ENCODE results near the gene CLEC2D.
"Not testable (repeated sequence)": the region's sequence is repeated elsewhere in the genome, so short reads cannot be mapped to it uniquely, and the experiment has no call there.

CLEC2D gene

DNA sequence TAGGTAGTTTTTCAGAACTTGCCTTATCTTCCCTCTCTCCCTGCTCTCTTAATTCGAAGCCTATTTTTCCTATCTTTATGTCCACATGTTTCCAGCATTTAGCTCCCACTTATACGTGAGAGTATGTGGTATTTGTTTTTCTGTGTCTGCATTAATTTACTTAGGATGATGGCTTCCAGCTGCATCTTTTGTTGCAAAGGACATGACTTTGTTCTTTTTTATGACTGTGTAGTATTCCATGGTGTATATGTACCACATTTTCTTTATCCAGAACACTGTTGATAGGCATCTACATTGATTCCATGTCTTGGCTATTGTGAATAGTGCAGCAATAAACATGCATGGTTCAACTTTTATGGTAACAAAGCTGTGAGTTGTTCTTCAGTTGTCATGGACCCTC, 7.8 kb upstream of the CLEC2D start:
- no peak overlapping the region for H3K4me3 ChIP-seq (ENCODE audit: low read depth, low read length)
- DNase-seq (ENCODE audit: low read depth): no peak
- TF ChIP-seq, protein P1, sequence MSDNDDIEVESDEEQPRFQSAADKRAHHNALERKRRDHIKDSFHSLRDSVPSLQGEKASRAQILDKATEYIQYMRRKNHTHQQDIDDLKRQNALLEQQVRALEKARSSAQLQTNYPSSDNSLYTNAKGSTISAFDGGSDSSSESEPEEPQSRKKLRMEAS (IDR thresholded peaks at IDR 0.05; ENCODE audit: low read depth, low read length): no peak
- TF ChIP-seq MYC (IDR thresholded peaks at IDR 0.05; ENCODE audit: low read depth, low read length) (no peak), POLR2A (IDR thresholded peaks at IDR 0.05; ENCODE audit: extremely low read depth, insufficient read length) (no peak)
- TF ChIP-seq, protein P2, sequence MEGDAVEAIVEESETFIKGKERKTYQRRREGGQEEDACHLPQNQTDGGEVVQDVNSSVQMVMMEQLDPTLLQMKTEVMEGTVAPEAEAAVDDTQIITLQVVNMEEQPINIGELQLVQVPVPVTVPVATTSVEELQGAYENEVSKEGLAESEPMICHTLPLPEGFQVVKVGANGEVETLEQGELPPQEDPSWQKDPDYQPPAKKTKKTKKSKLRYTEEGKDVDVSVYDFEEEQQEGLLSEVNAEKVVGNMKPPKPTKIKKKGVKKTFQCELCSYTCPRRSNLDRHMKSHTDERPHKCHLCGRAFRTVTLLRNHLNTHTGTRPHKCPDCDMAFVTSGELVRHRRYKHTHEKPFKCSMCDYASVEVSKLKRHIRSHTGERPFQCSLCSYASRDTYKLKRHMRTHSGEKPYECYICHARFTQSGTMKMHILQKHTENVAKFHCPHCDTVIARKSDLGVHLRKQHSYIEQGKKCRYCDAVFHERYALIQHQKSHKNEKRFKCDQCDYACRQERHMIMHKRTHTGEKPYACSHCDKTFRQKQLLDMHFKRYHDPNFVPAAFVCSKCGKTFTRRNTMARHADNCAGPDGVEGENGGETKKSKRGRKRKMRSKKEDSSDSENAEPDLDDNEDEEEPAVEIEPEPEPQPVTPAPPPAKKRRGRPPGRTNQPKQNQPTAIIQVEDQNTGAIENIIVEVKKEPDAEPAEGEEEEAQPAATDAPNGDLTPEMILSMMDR (IDR thresholded peaks at IDR 0.05; ENCODE audit: low read depth, low read length): no peak

DNA sequence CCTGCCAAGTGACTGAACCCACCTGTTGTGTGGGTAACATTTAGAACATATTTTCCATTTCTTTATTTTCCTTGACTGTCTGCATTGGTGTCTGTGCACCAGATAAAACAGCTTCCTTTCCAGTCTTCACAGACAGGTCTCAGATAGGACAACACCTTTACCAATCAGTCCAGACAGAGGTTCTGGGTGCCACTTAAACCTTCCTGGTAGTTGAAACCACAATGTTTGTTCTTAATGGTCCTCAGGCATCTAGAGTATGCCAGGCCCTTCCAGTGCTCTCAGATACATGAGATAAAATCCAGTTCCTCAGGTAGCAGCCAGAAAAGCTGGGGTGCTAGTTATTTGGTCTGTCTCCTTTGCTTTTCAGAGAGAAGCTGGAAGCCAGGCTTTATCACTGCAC, 7.0 kb upstream of the CLEC2D start:
- TF ChIP-seq POLR2A (IDR thresholded peaks at IDR 0.05; ENCODE audit: extremely low read depth, insufficient read length): no peak
- TF ChIP-seq MYC (IDR thresholded peaks at IDR 0.05; ENCODE audit: low read depth, low read length): no peak
- TF ChIP-seq, protein P1 (IDR thresholded peaks at IDR 0.05; ENCODE audit: low read depth, low read length): no peak
- TF ChIP-seq, protein P2 (IDR thresholded peaks at IDR 0.05; ENCODE audit: low read depth, low read length): no peak
- no peak for DNase-seq (ENCODE audit: low read depth)
- no peak overlapping the region for H3K4me3 ChIP-seq (ENCODE audit: low read depth, low read length)

DNA sequence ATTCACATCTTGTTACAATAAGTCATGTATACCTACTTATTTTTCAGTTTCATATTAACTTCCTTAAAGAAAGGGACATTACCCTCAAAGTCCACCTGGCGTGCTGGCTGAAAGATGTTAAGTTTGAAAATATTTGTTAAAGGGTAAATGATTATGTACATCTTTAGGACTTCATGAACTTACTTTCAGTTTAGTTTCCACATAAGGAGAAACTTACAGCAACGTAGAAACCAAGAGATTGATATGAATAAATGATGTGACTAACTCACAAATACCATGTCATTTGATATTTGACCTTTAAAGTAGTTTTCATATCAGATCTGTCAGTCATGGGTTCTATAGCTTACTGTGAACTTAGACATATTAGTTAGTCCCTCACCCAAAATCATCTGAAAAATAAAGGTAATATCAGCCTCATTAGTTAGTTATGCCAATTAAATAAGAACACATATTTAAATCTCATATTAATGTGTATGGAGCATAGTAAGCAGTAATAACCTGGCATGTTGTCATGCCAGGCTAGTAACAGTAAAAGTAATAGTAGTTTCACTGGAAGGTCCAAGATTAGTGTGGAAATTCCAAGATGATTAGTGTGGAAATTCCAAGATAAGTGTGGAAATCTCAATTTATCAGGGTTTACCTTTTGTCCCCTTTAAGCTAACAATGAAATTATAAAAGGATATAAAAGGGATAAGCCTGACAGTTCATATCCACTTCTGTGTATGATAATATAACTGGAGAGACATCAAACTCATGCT, 1.9 kb upstream of the CLEC2D start:
- TF ChIP-seq, protein P2 (IDR thresholded peaks at IDR 0.05; ENCODE audit: low read depth, low read length): no peak
- TF ChIP-seq POLR2A (IDR thresholded peaks at IDR 0.05; ENCODE audit: extremely low read depth, insufficient read length) (no peak), MYC (IDR thresholded peaks at IDR 0.05; ENCODE audit: low read depth, low read length) (no peak)
- TF ChIP-seq, protein P1 (IDR thresholded peaks at IDR 0.05; ENCODE audit: low read depth, low read length): no peak
- no peak for DNase-seq (ENCODE audit: low read depth)
- H3K4me3 ChIP-seq (ENCODE audit: low read depth, low read length): no peak overlapping the region

DNA sequence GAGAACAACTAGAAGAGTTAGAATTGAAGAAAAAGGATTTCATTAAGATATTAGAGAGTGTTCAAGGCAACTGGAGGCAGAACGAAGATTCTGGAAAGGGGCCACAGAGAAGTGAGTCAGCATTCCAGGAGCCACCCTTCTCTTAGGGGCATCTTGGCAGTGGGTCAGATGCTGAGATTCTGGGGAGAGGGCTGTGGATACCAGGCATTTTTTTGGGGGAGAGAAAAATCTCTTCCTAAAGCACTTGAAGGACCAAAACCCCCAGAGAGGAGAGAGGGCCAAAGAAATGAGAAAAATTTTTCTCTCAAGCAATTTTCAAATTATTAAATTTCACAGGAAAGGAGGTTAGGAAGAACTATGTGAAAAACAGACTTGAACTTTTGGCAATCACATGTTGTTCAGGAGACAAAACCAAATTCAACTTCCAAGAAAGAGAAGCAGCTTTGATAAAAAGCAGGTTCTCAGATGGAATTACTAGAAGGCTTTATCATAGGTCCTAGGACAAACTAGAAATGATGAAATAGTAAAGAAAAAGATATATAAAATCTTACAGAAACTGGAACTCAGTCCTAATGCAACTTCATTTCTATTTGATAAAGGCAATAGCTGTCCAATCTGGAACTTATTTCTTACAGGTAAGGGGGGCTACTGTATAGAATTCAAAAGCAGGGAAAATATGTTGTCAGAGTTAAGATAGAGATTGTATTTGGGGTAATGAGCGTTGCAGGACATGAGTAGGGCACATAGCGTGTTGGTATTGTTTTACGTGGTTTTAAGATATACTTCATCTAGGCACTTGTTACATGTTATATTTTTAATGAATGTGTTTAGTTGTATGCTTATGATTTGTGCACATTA, 1.1 kb upstream of the CLEC2D start:
- H3K4me3 ChIP-seq (ENCODE audit: low read depth, low read length): no peak overlapping the region
- TF ChIP-seq, protein P1 (IDR thresholded peaks at IDR 0.05; ENCODE audit: low read depth, low read length): no peak
- TF ChIP-seq POLR2A (IDR thresholded peaks at IDR 0.05; ENCODE audit: extremely low read depth, insufficient read length): no peak
- TF ChIP-seq, protein P2 (IDR thresholded peaks at IDR 0.05; ENCODE audit: low read depth, low read length): no peak
- TF ChIP-seq MYC (IDR thresholded peaks at IDR 0.05; ENCODE audit: low read depth, low read length): no peak
- no peak for DNase-seq (ENCODE audit: low read depth)

DNA sequence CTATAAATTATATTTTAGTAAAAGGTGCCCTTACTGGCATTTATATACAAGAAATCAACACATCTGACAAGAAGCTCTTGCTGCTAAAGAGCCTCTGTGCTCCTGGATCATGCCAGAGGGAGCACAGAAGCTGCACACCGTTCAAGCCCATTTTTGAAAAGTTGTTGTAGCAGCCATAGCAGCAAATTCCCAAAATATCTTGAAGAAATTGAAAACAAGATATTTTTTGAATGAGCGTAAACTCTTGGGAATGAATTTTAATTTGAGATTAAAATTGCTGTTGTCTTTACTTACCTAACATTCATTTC, 540 bp upstream of the CLEC2D start:
- TF ChIP-seq MYC (IDR thresholded peaks at IDR 0.05; ENCODE audit: low read depth, low read length): no peak
- no peak for TF ChIP-seq POLR2A (IDR thresholded peaks at IDR 0.05; ENCODE audit: extremely low read depth, insufficient read length)
- TF ChIP-seq, protein P1 (IDR thresholded peaks at IDR 0.05; ENCODE audit: low read depth, low read length): no peak
- TF ChIP-seq, protein P2 (IDR thresholded peaks at IDR 0.05; ENCODE audit: low read depth, low read length): no peak
- H3K4me3 ChIP-seq (ENCODE audit: low read depth, low read length): no peak overlapping the region
- DNase-seq (ENCODE audit: low read depth): no peak

DNA sequence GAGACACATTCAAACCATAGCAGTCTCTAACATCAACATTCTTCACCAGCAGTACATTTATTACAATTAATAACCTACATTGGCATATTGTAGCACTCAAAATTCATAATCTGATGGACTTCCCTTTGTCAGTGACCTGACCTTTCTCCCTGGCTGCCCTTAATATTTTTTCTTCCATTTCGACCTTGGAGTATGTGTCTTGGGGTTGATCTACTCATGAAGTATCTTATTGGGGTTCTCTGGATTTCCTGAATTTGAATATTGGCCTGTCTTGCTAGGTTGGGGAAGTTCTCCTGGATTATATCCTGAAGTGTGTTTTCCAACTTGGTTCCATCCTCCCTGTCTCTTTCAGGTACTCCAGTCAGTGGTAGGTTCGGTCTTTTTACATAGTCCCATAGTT, 2.8 kb downstream of the CLEC2D start:
- not testable (repeated sequence) for H3K4me3 ChIP-seq (ENCODE audit: low read depth, low read length); DNase-seq (ENCODE audit: low read depth)

Measured in NB4 (cell line).